VCaP (cell line): ENCODE data around the gene ZBTB47.

Experiments used
- H3K27ac ChIP-seq: fragments of 450-650 bp; 2 replicates; pipeline ENCODE4 v1.5.1; 2017
- CTCF ChIP-seq: fragments of 450-650 bp; conservative IDR thresholded peaks from 2 replicates; pipeline ENCODE4 v1.5.1; 2017; ENCODE audit warnings: mild to moderate bottlenecking, moderate library complexity

ZBTB47 gene

GRCh38 chr3:42662037-42662812, 8.7 kb downstream of the ZBTB47 start:
- TF ChIP-seq CTCF, result no peak
- H3K27ac ChIP-seq, result no peak overlapping the region

GRCh38 chr3:42662813-42663535, 9.5 kb downstream of the ZBTB47 start:
- no peak overlapping the region for H3K27ac ChIP-seq
- no peak for TF ChIP-seq CTCF

GRCh38 chr3:42663581-42664437, 10.3 kb downstream of the ZBTB47 start:
- H3K27ac ChIP-seq, result no peak overlapping the region
- no peak for TF ChIP-seq CTCF

GRCh38 chr3:42664438-42664803, 10.9 kb downstream of the ZBTB47 start:
- no peak for TF ChIP-seq CTCF
- H3K27ac ChIP-seq, result no peak overlapping the region

GRCh38 chr3:42665050-42665878, 11.8 kb downstream of the ZBTB47 start:
- no peak for TF ChIP-seq CTCF
- H3K27ac ChIP-seq, result no peak overlapping the region

GRCh38 chr3:42666022-42666421, 12.5 kb downstream of the ZBTB47 start:
- H3K27ac ChIP-seq, result no peak overlapping the region
- TF ChIP-seq CTCF, result no peak
